NOMO-1 (cell line): ENCODE data around the gene WBP1.
A peak's percentile ranks its signal among the peaks of the same experiment; 100 is the strongest.
"Not testable (repeated sequence)": the region's sequence is repeated elsewhere in the genome, so short reads cannot be mapped to it uniquely, and the experiment has no call there.

ENCODE experiments used
- DNase-seq, 2 experiments: peaks; one replicate each; lab custom pipeline; 2025; ENCODE audit not compliant: unreplicated experiment in 2 of 2; lab: John Stamatoyannopoulos, UW

The WBP1 gene

DNA sequence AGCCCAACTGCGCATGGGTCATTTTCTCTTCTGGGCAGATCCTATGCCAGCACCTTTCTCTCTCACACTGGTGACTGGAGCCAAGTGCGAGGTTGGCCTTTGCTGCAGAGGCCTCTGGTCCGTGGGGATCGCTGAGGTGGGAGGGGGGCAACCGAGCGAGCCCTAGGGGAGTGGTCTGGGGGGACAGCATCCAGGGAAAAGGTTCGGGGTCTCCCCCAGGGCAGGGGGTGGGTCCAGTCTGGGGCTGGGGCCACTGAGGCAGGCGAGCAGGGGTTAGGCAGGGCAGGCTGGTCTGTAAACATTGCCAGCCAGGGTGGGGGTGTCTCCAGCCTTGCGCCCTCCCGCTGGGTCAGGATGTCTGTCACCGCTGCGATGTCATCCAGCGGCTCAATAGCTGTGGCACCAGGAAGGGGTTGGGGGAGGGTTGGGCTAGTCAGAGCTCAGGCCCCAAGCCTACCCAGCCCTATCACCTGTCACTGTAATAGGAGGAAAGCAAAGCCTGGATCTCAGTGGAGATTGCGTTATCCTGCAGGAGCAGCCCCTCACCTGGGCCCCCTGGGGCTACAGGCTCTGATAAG is 32.0 kb upstream of the WBP1 start:
- DNase-seq, result no peak

- DNase-seq, result no peak
Observed at GRCh38 chr2:74427551-74427950, 30.7 kb upstream of the WBP1 start.

GRCh38 chr2:74428675-74429074 is 29.6 kb upstream of the WBP1 start:
- no peak for DNase-seq

- DNase-seq, result no peak
Observed at GRCh38 chr2:74429487-74430451, 28.5 kb upstream of the WBP1 start.

- DNase-seq, result no peak
Observed at GRCh38 chr2:74430502-74430901, 27.7 kb upstream of the WBP1 start.

GRCh38 chr2:74436111-74436805 is 22.0 kb upstream of the WBP1 start:
- no peak for DNase-seq

- DNase-seq, result no peak
Observed at GRCh38 chr2:74436848-74437695, 21.2 kb upstream of the WBP1 start.

DNA sequence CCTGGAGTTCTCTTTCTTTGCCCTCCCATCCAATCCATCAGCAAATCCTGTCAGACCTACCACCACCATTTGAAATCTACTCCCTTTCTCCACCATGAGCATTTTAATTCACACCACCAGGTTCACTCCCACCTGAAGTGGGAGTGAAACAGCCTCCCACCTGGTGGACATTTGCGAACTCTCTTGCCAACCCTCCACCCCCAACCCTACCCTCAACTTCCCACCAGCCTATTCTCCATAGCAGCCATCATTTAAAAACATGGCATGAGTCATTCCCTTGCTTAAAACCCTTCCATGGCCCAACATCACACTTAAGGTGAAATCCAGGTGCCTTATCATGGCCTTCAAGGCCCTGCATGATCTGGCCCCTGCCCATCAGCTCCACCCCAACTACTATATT is 20.0 kb upstream of the WBP1 start:
- DNase-seq, result no peak

DNA sequence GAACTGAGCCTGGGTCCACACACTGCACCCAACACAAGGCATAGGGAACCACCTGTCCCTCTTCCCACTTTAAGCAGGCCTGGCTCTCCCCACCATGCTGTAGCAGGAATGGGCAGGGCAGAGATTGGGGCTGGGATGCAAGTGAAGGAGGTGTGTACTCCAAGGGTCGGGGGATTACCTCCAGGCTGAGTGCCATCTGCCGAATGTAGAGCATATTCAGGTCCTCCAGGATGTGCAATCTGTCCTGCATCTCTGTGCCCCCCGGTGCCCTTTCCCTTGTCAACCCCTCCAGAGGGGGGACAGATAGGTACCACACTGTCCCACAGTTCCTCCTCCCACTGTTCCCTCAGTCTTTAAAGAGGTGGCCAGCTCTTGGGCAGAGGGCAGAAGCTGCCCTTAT is 18.9 kb upstream of the WBP1 start:
- no peak for DNase-seq

GRCh38 chr2:74439803-74440377 is 18.3 kb upstream of the WBP1 start:
- DNase-seq, result no peak

GRCh38 chr2:74440378-74441169 is 17.7 kb upstream of the WBP1 start:
- DNase-seq, result peak; percentile 63 to 86

DNA sequence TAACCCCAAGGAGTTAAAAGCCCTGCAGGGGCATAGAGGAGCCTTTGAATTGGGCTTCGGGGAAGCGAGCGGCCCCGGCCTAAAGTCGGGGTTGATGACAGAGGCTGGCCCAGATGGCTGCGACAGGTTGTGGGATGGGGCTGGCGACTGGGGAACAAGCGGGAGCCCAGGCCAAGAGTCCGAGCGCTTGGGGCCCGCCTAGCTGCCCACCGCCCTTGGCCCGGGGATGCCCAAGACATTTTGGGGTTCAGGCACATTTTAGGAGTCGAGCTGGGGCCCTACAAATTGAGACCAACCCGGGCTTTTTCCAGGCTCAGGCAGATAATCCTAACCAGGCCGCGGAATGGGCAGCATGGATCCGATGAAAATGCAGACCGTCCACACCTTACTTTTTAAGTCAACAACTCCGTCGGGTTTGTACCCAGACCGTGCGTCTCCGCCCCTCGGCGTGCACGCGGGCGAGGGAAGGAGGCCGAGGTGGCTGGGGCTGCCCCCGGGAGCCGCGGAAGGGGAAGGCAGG is 17.0 kb upstream of the WBP1 start:
- no peak for DNase-seq

DNA sequence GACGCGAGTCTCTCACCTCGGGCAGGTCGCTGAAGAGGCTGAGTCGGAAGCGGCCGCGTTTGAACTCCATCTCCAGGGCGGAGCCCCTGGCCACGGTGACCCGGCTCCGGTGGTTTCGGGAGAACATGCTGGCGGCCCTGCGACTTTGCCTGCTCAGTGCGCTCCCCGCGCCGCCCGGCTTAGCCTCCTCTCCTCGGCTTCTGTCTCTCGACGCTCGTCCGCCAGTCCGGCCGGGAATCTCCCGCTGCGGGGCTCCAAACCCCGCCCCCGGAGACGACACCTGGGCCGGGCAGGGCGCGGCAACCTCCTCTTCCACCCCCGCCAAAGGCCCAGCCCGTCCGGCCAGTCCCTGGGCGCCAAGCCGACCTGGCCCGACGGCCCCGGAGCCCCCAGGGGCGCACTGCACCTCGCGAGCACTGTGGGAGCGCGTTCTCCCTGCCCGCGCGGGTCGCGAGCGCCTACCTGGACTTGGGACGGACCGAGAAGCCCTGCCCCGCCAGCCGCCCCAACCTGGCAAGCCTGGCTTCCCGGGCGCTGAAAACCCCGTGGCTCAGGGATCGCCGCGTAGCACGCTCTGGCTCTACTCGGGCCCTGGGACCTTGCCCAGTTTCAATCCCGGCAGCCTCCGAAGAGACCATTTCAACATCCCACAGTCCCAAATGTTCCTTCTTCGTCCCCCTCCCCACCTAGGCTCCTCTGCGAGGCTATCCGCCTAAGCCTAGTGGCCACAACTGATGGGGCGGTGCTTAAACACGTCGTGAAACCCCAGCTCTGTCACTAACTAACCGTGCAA is 16.4 kb upstream of the WBP1 start, which contains the start of gene RTKN:
Gene RTKN (minus strand): TSS at position 248 of the 793 bp plus-strand sequence. CDS start 121 bp downstream, at position 127.
- DNase-seq, result no peak

DNA sequence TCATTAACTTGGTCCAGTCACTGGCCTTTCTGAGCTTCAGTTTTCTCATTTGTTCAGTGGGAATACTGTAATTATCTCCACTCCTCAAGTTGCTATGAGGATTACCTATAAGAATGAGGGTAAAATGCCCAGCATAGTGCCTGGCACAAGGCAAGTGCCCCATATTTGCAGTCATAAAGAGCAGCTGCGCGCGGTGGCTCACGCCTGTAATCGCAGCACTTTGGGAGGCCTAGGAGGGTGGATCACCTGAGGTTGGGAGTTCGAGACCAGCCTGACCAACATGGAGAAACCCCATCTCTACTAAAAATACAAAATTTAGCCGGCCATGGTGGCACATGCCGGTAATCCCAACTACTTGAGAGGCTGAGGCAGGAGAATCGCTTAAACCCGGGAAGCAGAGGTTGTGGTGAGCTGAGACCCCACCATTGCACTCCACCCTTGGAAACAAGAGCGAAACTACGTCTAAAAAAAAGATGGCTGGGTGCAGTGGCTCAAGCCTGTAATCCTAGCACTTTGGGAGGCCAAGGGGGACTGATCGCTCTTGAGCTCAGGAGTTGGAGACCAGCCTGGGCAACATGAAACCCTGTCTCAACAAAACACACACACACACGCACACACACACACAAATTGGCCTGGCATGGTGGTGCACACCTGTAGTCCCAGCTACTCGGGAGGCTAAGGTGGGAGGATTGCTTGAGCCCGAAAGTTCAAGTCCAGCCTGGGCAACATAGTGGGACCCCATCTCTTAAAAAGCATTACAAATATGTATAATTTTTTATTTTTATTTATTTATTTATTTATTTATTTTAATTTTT is 15.5 kb upstream of the WBP1 start:
- not testable (repeated sequence) for DNase-seq

- DNase-seq, result no peak
Observed at GRCh38 chr2:74444498-74445318, 13.5 kb upstream of the WBP1 start.

GRCh38 chr2:74447230-74447999 is 10.8 kb upstream of the WBP1 start:
- DNase-seq, result no peak
